ENCODE data around the gene SHANK1.

DNA sequence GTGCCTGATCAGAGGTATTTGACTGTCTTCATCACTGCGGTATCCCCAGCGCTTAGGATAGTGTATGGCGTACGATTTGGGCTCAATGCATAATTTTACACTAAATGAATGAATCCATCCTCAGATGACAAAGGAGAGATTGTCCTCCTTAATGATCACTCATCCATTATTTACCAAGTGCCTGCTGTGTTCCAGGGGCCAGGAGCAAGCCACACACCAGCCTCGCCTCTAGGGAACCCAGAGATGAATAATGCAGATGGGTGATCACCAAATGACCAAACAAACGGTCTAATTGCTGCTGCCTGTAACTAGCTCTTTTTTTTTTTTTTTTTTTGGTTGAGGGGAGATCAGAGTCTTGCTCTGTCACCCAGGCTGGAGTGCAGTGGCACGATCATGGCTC lies 44.8 kb upstream of the SHANK1 start:
- TF ChIP-seq, protein P1, sequence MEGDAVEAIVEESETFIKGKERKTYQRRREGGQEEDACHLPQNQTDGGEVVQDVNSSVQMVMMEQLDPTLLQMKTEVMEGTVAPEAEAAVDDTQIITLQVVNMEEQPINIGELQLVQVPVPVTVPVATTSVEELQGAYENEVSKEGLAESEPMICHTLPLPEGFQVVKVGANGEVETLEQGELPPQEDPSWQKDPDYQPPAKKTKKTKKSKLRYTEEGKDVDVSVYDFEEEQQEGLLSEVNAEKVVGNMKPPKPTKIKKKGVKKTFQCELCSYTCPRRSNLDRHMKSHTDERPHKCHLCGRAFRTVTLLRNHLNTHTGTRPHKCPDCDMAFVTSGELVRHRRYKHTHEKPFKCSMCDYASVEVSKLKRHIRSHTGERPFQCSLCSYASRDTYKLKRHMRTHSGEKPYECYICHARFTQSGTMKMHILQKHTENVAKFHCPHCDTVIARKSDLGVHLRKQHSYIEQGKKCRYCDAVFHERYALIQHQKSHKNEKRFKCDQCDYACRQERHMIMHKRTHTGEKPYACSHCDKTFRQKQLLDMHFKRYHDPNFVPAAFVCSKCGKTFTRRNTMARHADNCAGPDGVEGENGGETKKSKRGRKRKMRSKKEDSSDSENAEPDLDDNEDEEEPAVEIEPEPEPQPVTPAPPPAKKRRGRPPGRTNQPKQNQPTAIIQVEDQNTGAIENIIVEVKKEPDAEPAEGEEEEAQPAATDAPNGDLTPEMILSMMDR (conservative IDR thresholded peaks at IDR 0.05; ENCODE audit: low read length): no peak
- TF ChIP-seq EZH2phosphoT487 (IDR thresholded peaks at IDR 0.05; ENCODE audit: borderline replicate concordance): no peak
